GM12865 (cell line): ENCODE results near the gene LACTBL1.

Experiments used
- DNase-seq: peaks from one replicate; pipeline ENCODE4 v3.0.0; 2010; ENCODE audit warnings: low read depth
- H3K4me3 ChIP-seq: 2 replicates; pipeline ENCODE4 v1.5.1; 2011; ENCODE audit warnings: mild to moderate bottlenecking, low read depth, low read length, control low read depth
- CTCF ChIP-seq: IDR thresholded peaks from 2 replicates; pipeline ENCODE4 v1.5.1; 2011; ENCODE audit warnings: low read length, control low read depth, low read depth, inconsistent platforms; ENCODE audit not compliant: insufficient read depth; ENCODE audit errors: missing control alignments

LACTBL1 gene

GRCh38 chr1:22915816-22916470 lies 56.7 kb downstream of the LACTBL1 start:
- no peak overlapping the region for H3K4me3 ChIP-seq
- no peak for DNase-seq
- no peak for TF ChIP-seq CTCF

- no peak for DNase-seq
- H3K4me3 ChIP-seq, result no peak overlapping the region
- no peak for TF ChIP-seq CTCF
Measured at GRCh38 chr1:22915231-22915630, 57.4 kb downstream of the LACTBL1 start.

GRCh38 chr1:22914633-22915217 lies 57.9 kb downstream of the LACTBL1 start:
- DNase-seq, result no peak
- no peak overlapping the region for H3K4me3 ChIP-seq
- TF ChIP-seq CTCF, result no peak

GRCh38 chr1:22914156-22914555 lies 58.5 kb downstream of the LACTBL1 start:
- no peak for TF ChIP-seq CTCF
- DNase-seq, result no peak

GRCh38 chr1:22913421-22914141 lies 59.1 kb downstream of the LACTBL1 start:
- DNase-seq, result no peak

More at GRCh38 chr1:22914156-22914555, 58.5 kb downstream of the LACTBL1 start:
- no peak overlapping the region for H3K4me3 ChIP-seq

GRCh38 chr1:22912311-22912710 lies 60.4 kb downstream of the LACTBL1 start:
- no peak for DNase-seq
- TF ChIP-seq CTCF, result no peak
- no peak overlapping the region for H3K4me3 ChIP-seq

More at GRCh38 chr1:22913421-22914141, 59.1 kb downstream of the LACTBL1 start:
- TF ChIP-seq CTCF, result no peak
- H3K4me3 ChIP-seq, result no peak overlapping the region
